Stimulated activated CD8-positive, alpha-beta memory T cell treated with anti-CD3 and anti-CD28 coated beads, Interleukin-12 subunit alpha, Interleukin-12 subunit beta, amount 100 ng/mL, for 24 hours (primary cell): ENCODE data around the gene ASS1.

Experiments used
- DNase-seq: peaks from one replicate; pipeline ENCODE4 v3.0.0-alpha.2; 2020; ENCODE audit errors: extremely low read depth

The ASS1 gene

DNA sequence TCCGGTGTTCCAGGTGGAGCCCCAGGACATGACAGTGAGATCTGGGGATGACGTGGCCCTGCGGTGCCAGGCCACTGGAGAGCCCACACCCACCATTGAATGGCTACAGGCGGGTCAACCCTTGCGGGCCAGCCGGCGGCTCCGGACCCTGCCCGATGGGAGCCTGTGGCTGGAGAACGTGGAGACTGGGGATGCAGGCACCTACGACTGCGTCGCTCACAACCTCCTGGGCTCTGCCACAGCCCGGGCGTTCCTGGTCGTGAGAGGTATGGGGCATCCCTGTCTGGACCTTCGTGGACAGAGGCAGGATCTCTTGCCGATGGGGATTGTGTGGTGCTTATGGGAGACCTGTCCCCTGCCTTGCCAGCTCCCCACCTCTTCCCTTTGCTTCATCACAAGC, 26.0 kb upstream of the ASS1 start:
- DNase-seq, result no peak

DNA sequence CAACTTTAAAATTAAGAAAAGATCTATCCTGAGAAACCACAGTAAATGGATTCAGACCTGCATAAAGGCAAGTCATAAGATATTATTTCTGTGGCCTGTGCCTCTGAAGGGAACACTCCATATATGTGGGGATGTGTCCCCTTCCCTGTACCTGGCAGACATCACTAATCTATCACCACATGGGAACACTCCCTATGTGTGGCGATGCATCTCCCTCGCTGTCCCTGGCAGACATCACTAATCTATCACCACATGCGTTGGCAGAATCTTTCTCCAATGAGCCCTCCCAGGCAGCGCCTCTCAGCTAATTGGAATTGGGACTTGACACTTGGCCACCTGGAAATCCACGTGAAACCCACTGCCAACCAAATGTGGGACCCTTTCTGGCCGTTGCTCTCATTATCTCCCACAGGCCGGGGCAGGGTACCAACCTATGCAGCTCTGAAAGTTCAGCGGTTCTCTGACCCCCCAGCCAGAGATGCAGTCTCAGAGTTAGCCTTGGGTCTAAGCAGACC, 25.2 kb upstream of the ASS1 start:
- no peak for DNase-seq

DNA sequence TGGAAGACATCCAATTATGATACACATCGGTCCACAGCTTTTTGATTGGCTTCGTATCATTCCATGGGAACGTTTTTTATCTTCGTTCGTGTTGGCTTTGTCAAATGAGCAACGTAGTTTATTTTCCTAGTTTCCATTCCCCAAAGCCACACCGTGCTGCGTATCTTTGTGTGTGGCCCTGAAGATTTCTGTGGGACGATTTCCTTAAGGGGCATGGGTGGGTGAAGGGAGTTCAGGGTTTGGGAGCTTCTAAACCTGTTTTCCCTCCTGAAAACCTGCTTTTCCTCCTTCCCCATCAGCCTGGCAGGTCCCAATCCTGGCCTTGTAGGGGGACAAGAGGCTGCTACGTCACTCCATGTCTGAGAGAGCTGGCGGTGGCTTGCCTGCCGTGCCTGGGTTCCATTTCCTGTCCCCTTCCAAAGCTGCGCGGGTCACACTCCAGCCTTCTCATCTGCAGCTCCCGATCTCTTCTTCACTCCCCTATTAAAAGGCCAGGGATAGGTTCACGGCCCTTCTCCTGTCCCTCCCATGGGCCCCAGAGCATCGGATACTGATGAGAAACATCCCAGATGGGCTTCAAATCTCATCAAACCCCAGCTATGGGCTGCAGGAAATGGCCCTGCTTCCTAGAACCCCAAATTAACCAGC, 23.5 kb upstream of the ASS1 start:
- DNase-seq, result no peak

DNA sequence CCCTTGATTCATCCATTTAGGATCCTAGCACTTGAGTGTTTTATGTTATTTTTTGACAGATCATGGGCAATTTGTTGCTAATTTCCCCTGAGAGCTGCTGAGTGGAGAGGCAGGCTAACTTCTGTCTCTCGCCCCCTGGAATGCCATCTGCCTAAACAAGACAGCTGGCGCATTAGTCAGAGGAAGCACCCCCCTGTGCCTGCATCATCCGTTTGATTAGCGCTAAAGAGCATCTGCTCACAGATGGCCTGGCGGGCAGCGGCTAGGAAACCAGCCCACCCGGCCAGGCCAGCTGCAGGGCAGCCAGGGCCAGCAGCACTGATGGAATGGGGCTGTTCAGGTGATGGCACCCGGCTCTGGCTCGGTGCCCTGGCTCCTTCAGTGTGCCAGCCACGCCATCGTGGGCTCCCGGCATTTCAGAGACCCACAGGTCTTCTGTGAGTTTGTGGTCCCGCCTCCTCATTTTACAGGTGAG, 22.9 kb upstream of the ASS1 start:
- no peak for DNase-seq

DNA sequence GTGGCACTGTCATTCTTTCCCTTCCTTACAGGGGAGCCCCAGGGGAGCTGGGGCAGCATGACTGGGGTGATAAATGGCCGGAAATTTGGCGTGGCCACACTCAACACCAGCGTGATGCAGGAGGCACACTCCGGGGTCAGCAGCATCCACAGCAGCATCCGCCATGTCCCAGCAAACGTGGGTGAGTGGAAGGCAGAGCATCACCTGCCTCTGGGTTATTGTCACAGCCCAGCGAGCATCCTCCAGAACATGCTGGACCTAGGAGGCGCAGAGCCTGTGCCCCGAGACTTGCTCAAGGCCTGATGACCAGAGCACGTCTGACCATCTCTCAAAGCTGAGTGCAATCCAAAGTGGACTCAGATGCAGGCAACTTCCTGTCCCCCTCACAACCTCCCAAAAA, 22.2 kb upstream of the ASS1 start:
- no peak for DNase-seq

DNA sequence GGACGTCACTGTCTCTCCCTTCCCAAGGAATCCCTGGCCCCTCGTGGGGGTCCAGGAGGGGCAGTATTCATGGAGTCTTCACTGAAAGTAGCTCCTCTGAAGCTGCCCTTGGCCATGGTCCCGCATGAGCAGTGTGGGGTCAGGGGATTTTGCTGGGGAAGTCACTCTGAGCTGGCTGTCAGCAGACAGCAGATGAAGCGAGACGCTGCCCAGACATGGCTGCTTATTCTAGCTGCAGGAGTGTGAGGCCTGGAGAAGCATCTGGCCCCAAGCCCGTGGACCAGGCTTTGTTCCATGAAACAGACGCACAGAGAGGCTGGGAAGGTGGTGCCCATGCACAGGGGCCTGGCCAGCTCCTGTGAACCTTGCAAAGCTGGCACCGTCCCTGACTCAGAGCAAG, 21.5 kb upstream of the ASS1 start:
- no peak for DNase-seq

DNA sequence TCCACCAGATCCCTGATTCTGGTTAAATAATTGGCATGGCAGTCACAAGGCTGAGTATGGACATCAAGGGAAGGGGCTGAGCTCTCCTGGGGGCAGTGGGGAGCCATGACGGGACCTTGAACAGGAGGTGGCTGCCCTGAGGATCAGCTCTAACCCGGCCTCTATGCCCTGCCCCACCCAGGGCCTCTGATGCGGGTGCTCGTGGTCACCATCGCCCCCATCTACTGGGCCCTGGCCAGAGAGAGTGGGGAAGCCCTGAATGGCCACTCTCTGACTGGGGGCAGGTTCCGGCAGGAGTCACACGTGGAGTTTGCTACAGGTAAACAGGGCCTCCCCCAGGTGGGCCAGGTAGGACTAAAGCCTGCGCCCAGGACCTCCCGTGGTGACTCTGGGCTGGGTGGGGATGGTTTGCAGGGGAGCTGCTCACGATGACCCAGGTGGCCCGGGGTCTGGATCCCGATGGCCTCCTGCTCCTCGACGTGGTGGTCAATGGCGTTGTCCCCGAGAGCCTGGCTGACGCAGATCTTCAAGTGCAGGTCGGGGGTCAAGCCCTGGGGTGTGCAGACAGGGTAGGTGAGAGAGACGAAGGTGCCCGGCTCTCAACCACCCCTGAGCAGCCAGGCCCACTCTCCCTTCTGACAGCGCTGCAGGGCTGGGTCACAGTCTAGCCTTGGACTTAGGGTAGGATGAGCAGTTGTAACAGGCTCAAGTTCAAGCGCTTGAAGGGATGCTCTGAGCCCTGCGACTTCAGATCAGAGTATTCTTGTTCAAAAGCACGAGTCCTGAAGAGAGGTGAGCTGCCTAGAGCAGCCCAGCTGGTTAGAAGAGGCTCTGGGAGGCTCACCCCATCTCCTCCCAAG, 19.9 kb upstream of the ASS1 start:
- no peak for DNase-seq

DNA sequence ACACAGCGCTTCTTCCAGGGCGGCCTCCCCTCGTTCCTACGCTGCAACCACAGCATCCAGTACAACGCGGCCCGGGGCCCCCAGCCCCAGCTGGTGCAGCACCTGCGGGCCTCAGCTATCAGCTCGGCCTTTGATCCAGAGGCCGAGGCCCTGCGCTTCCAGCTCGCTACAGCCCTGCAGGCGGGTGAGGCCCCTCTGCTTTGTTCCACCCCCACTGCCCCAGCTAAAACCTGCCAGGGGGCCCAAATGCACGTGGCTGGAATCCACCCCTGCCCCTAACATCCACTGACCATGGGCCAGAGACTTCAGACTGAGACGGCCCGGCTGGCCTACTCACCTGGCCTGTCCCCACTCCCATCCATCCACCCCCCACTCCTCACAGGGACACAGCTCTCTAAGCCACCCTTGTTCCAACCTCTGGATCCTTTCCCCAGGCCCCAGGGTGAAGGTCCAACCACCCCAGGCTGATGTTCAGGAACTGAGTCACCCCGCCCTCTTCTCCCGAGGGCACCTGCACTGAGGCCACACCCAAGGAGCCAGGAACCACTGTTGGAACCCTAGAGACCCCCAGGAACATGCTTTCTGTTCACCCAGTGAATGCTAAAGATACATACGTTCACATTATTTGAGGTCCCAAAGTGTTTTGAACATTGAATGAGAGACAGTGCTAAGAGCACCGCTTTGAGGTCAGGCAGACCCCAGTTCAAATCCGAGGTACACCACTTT, 18.9 kb upstream of the ASS1 start:
- DNase-seq, result no peak

DNA sequence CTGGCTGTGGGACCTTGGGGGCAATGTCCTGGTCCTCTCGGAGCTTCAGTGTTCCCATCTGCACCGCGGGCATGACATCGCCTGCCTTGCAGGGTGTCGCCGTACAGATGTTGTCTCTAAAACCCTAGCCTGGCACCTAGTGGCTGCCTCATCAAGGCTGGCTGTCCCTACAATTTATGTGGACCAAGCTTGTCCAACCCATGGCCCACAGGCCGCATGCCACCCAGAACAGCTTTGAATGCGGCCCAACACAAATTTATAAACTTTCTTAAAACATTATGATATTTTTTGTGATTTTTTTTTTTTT, 18.3 kb upstream of the ASS1 start:
- DNase-seq, result no peak

DNA sequence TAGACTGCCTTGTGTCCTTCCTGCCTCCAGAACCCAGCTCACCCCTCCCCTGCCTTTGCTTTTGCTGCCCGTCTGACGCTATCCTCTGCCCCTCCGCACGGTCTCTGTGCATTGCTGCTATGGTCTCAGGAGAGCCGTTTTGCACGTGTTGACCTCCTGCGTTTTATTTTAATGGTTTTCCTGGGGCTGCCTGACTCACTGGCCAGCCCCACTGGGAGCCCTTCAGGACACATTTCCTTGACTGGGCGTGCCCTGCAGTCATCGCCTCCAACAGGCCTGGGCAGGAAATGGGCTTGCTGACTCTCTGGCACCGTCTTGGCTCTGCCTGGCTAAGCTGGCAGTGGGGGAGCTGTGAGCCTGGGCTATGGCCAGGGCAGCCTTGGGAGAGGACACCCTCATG, 17.9 kb upstream of the ASS1 start:
- DNase-seq, result no peak

DNA sequence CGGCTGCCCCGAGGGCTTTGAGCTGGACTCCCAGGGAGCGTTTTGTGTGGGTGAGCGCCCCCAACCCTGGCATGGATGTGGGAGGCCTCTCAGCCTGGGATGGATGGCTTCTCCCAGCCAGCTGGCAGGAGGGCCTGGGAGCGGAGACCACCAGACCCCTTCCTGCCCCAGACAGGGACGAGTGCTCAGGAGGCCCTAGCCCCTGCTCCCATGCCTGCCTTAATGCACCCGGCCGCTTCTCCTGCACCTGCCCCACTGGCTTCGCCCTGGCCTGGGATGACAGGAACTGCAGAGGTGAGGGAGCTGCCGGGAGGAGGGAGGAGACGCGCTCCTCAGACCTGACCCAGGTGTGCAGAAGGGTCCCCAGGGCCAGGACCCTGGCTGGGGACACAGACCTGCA, 17.4 kb upstream of the ASS1 start:
- no peak for DNase-seq

DNA sequence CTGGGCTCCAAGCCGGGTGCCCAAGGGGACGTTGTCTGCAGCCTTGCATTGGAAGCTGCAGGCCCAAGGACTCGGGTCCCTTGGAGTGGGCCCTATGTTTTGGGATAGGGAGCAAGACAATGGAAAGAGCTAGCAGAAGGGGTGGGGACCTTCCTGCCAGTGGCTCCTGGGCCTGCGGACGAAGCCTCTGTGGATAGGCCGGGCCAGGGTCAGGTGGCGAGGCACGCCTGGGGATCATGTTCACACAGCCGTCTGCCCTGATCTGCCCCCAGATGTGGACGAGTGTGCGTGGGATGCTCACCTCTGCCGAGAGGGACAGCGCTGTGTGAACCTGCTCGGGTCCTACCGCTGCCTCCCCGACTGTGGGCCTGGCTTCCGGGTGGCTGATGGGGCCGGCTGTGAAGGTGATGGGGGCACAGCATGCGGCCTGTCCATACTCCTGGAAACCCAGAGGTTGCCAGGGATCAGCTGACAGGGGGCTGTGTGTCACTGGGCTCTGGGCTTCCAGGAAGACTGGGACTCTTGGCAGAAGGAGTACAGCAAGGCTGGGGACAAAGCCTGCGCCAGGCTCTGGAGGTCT, 16.6 kb upstream of the ASS1 start:
- DNase-seq, result no peak

DNA sequence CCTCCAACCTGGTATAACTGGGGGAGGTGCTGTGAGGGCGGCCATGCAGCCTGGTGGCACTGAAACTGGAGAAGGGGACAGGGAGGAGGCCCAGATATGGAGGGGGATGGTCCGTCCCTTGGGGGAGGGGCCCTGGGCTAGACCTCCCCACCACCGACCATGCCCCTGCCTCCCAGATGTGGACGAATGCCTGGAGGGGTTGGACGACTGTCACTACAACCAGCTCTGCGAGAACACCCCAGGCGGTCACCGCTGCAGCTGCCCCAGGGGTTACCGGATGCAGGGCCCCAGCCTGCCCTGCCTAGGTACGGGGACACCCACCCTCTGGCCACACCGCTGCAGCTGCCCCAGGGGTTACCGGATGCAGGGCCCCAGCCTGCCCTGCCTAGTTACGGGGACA, 15.4 kb upstream of the ASS1 start:
- DNase-seq, result no peak

DNA sequence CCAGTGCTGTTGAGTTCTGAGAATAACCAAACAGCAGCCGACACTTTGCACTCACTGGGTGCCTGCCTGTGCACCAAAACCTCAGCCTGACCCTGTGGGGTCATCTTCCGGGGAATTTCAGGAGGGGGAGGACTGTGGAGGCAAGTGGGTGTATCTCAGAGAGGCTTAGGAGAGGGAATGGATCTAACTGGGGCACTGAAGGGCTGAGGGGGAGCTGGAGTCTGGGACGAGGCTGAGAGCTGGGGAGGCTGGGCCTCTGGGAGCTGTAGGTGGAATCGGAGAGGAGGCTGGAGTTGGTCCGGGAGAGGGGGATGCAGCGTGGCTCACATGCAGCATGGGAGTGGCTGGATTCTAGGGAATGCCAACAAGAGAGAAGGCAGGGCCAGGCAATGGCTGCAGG, 14.9 kb upstream of the ASS1 start:
- no peak for DNase-seq

DNA sequence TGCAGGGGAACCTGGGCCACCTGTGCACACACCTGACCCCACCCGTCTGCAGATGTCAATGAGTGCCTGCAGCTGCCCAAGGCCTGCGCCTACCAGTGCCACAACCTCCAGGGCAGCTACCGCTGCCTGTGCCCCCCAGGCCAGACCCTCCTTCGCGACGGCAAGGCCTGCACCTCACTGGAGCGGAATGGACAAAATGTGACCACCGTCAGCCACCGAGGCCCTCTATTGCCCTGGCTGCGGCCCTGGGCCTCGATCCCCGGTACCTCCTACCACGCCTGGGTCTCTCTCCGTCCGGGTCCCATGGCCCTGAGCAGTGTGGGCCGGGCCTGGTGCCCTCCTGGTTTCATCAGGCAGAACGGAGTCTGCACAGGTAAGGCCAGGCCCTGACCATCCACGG, 14.5 kb upstream of the ASS1 start:
- no peak for DNase-seq

DNA sequence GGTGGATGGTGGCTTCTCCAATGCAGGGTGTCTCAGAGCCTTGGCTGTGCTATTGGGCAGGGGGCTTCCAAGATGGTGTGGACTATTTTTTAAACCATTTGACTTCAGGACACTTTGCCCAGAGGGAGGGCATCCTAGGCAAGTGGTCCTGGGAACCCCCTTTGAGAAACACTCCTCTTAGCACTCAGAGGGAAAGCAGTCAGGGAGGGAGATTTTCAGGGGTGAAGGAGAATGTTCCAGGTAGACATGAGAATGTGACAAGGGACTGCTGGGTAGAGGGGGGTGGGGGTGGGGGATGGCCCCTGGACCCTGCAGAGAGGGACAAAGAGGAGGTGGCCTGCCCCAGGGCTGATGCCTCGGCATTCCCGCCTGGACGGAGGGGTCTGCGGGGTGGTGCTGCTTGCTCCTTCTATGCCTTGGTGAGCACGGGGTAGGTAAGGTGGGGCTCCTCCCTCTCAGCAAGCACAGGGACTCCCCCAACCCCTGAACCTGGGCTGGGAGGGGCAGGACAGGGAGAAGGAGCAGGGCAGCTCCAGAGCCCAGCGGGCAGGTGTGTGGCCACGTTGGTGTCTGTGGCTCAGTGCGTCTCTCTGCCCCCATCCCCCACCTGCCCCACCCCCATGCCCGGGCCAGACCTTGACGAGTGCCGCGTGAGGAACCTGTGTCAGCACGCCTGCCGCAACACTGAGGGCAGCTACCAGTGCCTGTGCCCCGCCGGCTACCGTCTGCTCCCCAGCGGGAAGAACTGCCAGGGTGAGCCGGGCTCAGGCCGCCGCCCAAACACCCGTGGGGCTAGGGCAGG, 13.8 kb upstream of the ASS1 start:
- DNase-seq, result no peak

DNA sequence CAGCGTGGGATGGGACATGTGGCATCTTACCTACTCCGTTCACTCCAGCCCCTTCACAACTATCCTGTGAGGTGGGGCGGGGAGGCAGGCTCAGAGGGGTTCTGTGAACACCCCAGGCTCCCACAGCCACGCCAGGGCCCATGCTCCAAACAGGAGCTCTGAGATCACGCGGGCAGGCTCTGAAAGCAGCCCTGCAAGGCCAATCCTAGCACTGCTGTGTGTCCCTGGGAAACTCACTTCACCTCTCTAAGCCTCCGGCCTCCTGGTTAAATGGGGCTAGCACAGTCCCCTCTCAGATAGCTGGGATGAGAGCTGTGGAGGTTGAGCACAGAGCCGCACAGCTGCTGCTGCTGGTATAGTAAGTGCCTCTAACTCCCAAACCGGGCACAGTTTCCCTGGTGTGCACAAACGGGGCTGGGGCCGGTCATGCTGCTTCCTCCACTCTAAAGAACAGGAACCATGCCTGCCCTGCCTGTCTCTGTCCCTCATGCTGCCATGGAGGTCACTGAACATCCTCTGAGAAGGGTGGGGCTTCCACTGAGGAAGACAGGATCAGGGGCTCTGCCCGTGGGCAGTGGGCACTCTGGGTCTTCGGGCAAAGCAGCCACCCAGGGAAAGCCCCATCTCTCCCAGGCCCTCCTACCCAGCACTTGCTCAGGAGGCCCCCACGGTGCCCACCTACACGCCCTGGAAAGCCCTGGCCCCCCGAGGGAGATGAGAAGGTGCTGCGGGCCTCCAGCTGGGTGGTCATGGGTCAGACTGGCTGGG, 13.0 kb upstream of the ASS1 start:
- DNase-seq, result no peak

DNA sequence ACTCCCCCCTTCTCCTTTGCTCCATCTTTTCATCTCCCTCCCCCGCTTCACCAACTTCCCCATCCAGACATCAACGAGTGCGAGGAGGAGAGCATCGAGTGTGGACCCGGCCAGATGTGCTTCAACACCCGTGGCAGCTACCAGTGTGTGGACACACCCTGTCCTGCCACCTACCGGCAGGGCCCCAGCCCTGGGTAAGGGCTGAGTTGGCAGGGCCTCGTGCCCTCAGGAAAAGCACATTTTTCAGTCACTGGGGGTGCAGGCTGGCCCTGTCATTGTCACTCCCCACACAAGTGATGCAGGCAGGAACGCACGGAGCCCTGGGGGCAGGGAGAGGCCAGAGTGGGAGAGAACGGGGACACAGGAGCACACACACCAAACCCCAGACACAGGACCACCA, 12.4 kb upstream of the ASS1 start:
- no peak for DNase-seq

DNA sequence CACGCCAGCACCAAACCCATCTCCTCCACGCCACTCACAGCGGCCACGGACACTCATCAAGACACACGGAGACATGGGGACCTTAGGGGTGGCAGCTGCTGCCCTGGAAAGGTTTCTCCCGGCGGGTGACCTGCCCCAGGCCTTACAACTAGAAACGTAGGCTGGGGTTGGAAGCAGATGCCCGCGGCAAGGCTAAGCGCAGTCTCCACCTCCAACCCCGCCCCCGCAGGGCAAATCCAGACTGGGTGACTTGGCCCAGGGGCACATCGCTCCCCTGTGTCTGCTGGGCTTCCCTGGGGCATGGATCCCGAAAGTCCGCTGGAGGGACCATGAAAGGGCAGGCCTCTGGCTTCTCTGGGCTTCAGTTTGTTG, 12.0 kb upstream of the ASS1 start:
- DNase-seq, result no peak

DNA sequence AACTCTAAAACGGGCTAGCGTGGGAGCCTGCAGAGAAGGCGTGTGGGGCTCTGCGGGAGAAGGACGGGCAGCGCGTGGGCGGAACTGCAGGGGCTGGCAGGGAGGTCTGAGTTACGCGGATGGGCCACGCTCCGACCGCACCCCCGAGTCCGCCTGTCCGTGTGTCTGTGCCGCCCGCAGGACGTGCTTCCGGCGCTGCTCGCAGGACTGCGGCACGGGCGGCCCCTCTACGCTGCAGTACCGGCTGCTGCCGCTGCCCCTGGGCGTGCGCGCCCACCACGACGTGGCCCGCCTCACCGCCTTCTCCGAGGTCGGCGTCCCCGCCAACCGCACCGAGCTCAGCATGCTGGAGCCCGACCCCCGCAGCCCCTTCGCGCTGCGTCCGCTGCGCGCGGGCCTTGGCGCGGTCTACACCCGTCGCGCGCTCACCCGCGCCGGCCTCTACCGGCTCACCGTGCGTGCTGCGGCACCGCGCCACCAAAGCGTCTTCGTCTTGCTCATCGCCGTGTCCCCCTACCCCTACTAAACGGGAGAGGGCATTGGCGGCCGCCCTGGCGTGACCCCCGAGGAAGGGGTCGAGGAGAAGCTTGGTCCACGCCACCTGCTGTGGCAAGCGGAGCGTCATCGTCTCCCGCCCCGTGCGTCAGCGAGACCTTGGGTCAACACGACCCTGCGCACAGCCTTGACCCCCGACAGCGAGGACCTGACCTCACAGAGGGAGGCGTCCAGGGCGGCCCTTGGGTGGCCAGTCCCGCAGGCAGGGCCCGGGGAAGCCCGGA, 11.4 kb upstream of the ASS1 start:
- peak; percentile 19 for DNase-seq
